Cardiac septum (tissue), 1 donor: ENCODE data around the gene PHLPP2. TPM values are rescaled to one million over a fixed set of nuclear protein-coding genes. Genes with fewer than 3 reads are reported as not detected.

ENCODE experiments used
- DNase-seq: peaks from one replicate; pipeline ENCODE4 v3.0.0-alpha.2; 2020; ENCODE audit warnings: low spot score
- intact Hi-C: fragments of 100-400 bp; cut with DNase I; formaldehyde crosslinking; loops from one replicate; pipeline ENCODE4 v1.14.0; 2022
- long read RNA-seq: library from polyadenylated mRNA; unstranded; transcript quantifications from one replicate; pipeline ENCODE4 v2.0.0, GENCODE V29; 2021
- total RNA-seq: library from RNA; stranded (reverse); fragmentation: NEBNext Ultra II Directional; extraction: Animal tissue kit (Norgen Biotek cat#: 25700); gene quantifications from one replicate; pipeline ENCODE4 v1.2.1, GENCODE V29; 2021
- donor health status: DM: no; HTN: no; CAD: no.

Gene PHLPP2, protein sequence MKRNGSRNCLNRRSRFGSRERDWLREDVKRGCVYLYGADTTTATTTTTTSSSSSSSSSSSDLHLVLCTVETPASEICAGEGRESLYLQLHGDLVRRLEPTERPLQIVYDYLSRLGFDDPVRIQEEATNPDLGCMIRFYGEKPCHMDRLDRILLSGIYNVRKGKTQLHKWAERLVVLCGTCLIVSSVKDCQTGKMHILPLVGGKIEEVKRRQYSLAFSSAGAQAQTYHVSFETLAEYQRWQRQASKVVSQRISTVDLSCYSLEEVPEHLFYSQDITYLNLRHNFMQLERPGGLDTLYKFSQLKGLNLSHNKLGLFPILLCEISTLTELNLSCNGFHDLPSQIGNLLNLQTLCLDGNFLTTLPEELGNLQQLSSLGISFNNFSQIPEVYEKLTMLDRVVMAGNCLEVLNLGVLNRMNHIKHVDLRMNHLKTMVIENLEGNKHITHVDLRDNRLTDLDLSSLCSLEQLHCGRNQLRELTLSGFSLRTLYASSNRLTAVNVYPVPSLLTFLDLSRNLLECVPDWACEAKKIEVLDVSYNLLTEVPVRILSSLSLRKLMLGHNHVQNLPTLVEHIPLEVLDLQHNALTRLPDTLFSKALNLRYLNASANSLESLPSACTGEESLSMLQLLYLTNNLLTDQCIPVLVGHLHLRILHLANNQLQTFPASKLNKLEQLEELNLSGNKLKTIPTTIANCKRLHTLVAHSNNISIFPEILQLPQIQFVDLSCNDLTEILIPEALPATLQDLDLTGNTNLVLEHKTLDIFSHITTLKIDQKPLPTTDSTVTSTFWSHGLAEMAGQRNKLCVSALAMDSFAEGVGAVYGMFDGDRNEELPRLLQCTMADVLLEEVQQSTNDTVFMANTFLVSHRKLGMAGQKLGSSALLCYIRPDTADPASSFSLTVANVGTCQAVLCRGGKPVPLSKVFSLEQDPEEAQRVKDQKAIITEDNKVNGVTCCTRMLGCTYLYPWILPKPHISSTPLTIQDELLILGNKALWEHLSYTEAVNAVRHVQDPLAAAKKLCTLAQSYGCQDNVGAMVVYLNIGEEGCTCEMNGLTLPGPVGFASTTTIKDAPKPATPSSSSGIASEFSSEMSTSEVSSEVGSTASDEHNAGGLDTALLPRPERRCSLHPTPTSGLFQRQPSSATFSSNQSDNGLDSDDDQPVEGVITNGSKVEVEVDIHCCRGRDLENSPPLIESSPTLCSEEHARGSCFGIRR (N-terminal part only)
- total RNA-seq: 6.6 TPM
- long read RNA-seq, full-length matches to known transcripts: 1 of 10 reads
- long read RNA-seq, partial matches to known transcripts: 2 of 10 reads
- long read RNA-seq, other reads (novel, unspliced or antisense): 7 of 10 reads

DNA sequence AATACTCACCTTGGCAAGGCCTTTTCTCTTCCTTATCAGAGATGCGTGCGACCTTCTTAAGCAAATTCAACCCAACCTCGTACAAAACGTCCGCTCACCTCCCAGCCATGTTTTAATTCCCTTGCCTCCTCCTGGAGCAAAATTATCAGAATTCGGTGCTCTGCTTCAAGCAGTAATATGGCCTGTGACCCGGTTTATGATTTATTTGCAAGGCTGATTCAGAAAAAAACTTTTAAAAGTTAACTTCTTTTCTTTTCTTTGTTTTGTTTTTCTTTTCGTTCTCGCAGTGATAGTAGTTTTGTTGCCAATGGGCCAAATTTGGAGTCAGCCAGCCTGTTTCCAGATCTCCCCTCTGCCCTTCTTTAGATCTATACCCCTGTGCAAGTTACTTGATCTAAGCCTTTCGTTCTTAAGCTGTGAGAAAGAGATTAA is at the start of gene PHLPP2:
Gene PHLPP2 (minus strand): TSS at position 382 of the 432 bp plus-strand sequence. CDS start 9,906 bp downstream, outside the sequence.
- intact Hi-C loops: loop anchor here (5.0 kb wide), 2 partner anchors 83 to 158 kb away; partner anchors contain the start of genes AP1G1 and ZNF821
- no peak for DNase-seq

DNA sequence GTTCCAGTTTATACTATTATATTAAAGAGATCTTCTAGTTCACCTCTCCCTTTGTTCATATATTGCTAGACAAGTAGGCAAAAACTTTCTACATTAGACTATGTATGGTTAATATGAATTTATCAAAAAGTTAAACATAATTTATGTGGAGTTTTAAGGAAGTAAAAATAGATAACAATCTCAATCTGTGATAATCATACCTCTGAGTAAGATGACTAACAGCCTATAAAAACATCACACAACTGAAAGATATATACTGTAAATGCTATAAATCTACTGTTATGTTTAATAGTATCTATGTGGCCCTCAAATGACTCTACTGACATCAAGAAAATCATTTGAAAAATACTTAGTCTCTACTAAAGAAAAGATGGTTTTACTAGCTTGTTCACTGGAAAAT is 47.1 kb upstream of the PHLPP2 start:
- intact Hi-C loops: no loop called here
- no peak for DNase-seq

DNA sequence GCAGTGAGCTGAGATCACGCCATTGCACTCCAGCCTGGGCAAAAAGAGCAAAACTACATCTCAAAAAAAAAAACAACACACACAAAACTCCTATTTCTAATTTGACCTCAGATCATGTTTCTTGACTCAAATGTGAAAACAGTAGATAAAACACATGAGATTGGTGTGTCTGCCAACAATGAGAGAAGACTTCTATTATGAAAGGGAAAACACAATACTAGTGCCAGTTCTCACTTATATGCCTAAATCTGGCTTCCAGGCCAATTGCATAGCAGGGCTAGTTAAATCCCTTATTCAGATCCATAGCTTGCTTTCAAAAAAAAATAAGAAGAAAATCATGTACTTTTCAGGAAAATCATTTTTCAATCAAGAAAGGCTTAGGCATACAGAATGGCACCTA is 44.7 kb upstream of the PHLPP2 start:
- no peak for DNase-seq
- intact Hi-C loops: no loop called here

DNA sequence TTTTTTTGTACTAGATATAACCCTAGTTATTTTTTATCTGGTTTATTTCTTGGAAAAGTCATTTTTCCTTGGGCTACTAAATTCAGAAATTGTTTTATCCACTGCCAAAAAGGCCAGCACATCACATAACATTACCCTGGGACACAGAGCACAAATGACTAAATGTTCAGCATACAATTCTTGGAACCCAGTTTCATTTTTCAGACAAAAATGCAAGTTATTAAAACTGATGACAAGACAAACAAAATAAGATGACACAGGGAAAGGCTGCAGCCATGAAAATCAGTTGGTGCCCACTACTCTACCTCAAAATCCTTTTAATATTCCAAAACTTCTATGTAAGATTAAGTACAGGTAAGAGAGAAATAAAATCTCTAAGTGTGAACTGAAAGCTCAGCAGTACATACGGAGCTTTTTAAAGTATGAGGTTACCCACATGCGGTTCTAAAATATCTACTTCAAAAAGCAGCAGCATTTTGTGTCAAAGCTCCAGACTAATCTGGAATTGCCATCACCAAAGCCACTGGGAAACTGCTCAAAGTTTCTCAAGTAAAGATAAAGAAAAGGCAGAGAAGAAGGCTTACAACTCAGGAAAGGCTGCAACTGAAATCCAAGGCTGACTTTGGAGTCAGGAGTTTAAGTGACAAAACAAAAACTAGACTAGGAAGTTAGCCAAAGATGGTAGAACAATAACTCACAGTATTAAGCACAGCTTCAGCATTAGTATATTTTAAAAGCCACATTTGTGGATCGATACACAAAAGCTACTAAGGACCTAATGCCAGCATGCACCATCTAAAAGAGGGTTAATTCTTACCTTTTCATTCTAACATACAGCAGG is 42.8 kb upstream of the PHLPP2 start:
- DNase-seq: no peak
- intact Hi-C loops: no loop called here

DNA sequence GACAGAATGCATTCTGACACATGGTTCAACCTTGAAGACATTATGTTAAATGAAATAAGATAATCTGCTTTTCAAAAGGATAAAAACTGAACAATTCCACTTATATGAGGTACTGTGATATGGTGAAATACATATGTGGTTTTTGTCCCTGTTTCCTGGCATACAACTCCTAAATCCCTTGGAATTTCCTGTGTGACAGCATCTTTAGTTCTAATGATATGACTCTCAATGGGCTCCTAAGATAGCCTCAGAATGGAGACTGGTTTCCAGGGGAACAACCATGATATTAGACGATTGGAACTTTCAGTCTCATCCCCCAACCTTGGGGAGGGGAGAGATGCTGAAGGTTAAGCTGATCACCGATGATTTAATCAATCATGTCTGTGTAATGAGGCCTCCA is 37.7 kb upstream of the PHLPP2 start:
- intact Hi-C loops: no loop called here

DNA sequence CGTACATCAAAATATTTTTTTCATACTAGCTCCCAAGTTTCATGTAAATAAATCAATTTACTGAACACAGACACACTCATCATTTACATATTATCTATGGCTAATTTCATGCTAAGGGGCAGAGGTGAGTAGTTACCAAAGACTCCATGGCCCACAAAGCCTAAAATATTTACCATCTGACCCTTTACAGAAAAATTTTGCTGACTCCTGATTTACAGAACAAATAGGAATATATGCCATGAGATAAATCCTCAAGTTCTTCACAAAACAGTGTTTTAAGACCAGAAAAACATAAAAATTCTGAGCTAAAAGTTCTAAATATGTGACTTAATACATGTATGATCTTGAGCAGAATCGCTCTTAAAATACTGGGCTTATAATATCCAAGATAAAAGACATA is 36.6 kb upstream of the PHLPP2 start:
- DNase-seq: no peak
- intact Hi-C loops: no loop called here

More for the DNA sequence above, 37.7 kb upstream of the PHLPP2 start:
- DNase-seq: no peak

DNA sequence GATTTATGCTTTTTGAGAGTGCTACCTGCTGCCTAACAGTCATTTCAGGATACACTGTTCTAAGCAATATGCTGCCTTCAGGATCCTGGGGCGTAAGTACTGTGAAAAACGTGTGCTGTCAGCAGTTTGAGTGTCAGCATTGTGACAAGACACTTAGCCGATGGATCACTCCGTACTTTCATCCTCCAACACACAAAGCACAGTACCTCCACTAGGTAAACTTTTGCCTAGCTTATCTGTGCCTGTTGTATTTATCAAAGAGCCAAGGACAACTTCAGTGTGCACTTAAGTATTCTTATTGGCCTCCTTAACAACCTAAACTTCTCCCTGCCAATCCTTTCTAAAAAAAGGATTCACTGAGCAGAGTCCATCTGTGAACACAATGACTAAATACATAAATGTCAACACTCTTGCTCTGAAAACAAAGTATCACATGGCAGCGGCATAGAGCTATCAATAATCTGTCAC is 33.8 kb upstream of the PHLPP2 start:
- intact Hi-C loops: loop anchor here (10.0 kb wide), 1 partner anchor 206 kb away; no protein-coding TSS in a partner anchor
- no peak for DNase-seq

DNA sequence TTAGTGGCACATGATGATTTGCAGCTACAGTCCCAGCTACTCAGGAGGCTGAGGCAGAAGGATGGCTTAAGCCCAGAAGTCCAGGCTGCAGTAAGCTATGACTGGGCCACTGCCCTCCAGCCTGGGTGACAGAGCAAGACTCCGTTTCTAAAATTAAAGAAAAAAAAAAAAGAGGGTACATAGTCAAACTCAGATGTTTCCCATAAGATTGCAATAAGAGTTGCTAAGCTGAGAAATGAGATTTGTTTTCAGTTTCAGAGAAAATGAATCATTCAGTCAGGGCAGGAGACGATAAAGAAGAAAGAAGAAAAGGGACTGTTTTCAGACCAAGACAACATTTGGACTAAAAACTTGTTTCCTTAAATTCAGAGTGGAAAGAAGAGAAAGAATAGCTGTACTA is 30.2 kb upstream of the PHLPP2 start:
- no peak for DNase-seq
- intact Hi-C loops: loop anchor here (10.0 kb wide), 1 partner anchor 210 kb away; no protein-coding TSS in a partner anchor

DNA sequence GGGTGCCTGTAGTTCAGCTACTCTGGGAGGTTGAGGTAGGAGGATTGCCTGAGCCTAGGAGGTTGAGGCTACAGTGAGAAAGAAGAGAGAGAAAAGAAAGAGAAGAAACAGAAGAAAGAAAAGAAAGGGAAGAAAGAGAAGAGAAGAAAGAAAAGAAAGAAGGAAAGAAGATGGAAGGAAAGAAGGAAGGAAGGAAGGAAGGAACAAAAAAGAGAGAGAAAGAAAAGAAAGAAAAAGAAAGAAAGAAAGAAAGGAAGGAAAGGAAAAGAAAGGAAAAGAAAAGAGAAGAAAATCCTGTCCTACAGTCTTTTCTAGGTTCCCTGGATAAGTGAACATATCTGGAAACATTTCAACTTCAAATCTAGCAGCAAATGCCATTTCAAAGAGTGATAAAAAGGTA is 29.6 kb upstream of the PHLPP2 start:
- no peak for DNase-seq
- intact Hi-C loops: loop anchor here (10.0 kb wide), 1 partner anchor 211 kb away; no protein-coding TSS in a partner anchor

DNA sequence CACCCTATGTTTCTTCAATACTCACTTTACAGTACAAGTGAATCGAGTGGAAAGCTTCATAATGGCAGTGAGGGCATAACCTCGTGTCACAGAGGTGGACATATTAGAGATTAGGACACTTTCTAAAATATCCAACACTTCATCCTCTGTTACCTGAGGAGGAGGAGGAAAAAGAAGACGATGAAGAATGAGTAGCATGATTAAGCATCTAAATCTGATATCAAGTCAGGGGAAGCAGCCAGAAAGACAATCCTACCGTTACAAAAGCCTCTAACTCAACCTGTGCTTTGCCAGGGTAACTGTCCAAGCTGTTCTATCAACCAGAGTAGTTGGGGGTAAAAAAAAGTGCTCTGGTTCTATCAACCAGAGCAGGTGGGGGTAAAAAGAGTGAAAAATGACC is 23.7 kb upstream of the PHLPP2 start:
- intact Hi-C loops: no loop called here

DNA sequence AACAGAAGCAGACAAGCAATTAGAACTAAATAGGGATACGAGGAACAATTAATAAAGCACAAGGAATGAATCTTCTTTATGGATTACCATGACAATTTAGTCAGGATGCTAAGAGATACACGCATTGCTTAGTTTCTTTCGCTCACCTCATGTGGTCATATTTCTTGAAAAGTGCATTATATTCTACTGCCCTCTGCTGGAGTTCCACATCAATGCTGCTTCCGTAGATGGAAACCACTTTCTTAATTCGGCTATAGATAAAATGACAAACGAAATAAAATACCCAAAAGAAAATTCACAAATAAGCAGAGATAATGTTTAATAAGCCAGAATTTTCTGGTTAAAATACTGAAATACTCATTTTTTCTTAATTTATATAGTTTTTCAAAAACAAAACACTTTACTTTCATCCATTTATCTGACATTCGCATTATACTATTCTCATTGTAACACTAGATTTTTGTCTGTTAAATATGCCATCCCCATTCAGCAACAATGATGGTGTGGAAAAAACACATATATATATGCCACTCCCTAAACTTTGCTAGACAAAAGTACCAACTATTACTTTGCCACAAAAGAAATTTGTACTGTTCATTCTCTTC is 22.0 kb upstream of the PHLPP2 start:
- no peak for DNase-seq
- intact Hi-C loops: no loop called here

More for the DNA sequence above, 23.7 kb upstream of the PHLPP2 start:
- no peak for DNase-seq

DNA sequence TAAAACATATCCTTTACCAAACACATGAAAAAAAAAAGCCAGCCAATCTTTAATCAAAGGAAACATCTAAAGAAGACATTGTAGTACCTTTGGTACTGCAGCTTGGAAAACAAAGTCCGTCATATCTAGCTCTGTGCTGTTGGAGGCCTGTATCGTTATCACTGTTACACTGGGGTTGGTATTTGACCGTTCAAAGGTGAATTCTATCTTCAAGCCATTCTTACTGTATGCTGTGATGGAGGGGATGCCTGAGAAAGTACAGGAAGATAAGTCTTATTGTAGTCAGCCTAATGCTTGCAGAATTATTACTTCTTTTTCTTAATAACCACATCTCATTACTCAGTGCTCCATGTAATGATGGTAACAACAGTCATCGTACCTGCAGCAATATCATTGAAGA is 14.4 kb upstream of the PHLPP2 start:
- intact Hi-C loops: no loop called here
- no peak for DNase-seq

DNA sequence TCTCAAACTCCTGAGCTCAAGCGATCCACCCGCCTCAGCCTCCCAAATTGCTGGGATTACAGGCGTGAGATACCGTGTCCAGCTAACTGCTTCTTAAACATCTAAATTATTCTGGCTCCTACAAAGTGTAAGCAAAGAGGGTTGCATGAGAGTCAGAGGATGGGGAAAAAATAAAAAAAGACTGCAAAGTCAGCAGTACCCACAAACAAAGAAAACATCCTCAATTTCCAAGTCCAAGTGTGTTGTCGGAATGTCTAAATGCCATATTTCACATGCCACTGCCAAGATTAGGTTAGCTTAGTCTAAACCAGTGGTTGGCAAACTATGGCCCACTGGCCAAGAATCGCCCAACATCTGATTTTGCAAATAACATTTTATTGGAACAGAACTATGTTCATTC is 13.0 kb upstream of the PHLPP2 start:
- intact Hi-C loops: no loop called here

DNA sequence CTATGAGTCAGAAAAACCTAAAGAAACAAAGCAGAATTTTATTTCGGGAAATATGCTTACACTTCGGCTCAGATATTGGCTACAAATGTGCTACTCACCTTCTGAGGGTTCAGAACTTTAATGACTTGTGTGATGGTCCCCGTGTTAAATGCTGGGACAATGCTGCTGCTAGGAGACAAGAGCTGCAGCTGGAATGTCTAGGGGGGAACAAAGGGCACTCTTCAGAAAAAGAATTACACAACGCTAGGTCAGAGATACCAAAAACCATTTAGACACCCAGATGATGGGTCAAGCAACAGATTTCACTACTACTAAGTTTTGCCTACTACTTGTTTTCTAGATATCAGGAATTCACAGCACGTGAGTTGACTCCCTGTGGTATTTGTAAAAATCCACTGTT is 10.0 kb upstream of the PHLPP2 start:
- DNase-seq: no peak
- intact Hi-C loops: no loop called here

More for the DNA sequence above, 13.0 kb upstream of the PHLPP2 start:
- DNase-seq: no peak

DNA sequence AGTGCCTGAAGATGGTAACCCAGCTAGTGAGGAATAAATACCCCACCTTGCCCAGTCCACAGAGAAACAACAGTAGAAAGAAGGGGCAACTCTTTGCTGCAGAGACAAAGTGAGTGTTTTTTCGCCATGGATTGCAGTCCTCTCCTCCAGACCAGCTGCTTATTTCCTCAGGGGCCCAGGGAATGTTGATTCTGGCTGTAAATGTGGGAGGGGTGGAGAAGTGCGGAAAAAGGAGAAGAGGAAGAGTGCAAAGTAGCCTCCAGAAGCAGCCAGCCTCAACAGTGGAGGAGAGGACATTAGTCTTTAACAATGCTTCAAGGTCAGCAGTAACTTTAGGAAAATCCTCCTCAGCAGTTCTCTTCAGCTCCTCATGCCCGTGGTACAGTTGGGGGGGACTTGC is 8.1 kb upstream of the PHLPP2 start:
- DNase-seq: no peak
- intact Hi-C loops: no loop called here

DNA sequence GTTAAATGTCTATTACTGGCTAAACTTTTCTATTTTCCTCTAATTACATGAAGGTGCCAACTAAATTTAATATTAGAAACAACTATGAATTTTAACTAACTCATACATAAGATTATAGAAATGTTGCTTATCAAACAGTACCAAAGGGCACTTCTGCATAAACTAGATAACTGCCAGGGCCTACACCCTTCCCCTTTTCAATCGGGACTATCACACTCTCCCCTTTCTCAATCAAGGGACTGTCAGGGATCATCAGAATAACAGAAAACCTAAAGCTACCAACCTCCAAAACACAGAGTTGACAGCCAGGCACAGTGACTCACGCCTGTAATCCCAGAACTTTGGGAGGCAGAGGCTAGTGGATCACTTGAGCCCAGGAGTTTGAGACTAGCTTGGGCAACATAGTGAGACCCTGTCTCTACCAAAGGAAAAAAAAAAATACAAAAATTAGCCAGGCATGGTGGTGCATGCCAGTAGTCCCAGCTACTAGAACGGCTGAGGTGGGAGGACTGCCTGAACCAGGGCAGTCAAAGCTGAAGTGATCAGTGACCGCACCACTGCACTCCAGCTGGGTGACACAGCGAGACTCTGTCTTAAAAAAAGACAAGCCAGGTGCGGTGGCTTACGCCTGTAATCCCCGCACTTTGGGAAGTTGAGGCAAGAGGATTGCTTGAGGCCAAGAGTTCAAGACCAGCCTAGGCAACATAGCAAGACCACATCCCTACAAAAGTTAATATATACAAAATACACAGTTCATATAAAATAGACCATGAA is 3.2 kb upstream of the PHLPP2 start:
- DNase-seq: no peak
- intact Hi-C loops: no loop called here
